Spleen (tissue), 7 donors: ENCODE measurements around the gene TRIM50.

Experiments
- POLR2A ChIP-seq, 3 donors: fragments of 450-650 bp; IDR thresholded peaks; one replicate each; pipeline ENCODE4 v1.5.1; 2017; ENCODE audit warnings: antibody characterized with exemption in 3 of 3, mild to moderate bottlenecking in 1 of 3
- POLR2AphosphoS5 ChIP-seq, 3 donors: sonication (generic); formaldehyde crosslinking; IDR thresholded peaks; one replicate each; pipeline ENCODE4 v1.5.1; 2017; ENCODE audit warnings: antibody characterized with exemption in 3 of 3
- TF ChIP-seq, protein P1 (sequence below), 11 experiments: fragments of 200-600 bp in 7 of 11; fragments of 450-650 bp in 4 of 11; sonication (generic) in 4 of 11; IDR thresholded peaks in 8 of 11; conservative IDR thresholded peaks in 3 of 11; 1 replicate in 7 of 11; 2 replicates in 4 of 11; pipeline versions ENCODE4 v1.4.0 to v1.8.0; 2016 to 2021; ENCODE audit warnings: antibody characterized with exemption in 11 of 11, inconsistent platforms in 4 of 11, mild to moderate bottlenecking in 1 of 11
- donor health status: DM: no; HTN: no; CAD: no; lungs with moderate emphysema.
- donor health status: DM: no; HTN: no; CAD: no.
- donor health status: DM: no; HTN: no; CAD: no.

DNA sequence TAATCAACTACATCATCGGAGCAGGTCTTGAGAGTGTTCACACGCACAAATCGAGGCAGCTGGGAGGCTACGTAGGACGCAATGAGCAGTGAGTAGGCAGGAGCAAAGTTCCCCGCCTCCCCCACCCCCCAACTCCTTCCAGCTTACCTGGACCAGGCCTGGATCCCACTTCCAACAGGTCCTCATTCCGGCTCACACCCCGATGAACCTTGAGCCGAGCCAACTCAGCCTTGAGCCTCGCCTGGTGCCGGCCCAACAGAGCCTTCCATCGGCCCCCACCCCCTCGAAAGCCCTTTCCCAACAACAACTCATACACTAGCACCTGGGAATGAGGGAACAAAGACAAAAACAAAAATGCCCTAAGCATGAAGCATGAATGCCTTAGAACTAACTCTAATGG, 20.4 kb downstream of the TRIM50 start:
- TF ChIP-seq POLR2A (IDR thresholded peaks at IDR 0.05), result no peak
- TF ChIP-seq, protein P1, sequence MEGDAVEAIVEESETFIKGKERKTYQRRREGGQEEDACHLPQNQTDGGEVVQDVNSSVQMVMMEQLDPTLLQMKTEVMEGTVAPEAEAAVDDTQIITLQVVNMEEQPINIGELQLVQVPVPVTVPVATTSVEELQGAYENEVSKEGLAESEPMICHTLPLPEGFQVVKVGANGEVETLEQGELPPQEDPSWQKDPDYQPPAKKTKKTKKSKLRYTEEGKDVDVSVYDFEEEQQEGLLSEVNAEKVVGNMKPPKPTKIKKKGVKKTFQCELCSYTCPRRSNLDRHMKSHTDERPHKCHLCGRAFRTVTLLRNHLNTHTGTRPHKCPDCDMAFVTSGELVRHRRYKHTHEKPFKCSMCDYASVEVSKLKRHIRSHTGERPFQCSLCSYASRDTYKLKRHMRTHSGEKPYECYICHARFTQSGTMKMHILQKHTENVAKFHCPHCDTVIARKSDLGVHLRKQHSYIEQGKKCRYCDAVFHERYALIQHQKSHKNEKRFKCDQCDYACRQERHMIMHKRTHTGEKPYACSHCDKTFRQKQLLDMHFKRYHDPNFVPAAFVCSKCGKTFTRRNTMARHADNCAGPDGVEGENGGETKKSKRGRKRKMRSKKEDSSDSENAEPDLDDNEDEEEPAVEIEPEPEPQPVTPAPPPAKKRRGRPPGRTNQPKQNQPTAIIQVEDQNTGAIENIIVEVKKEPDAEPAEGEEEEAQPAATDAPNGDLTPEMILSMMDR (IDR thresholded peaks at IDR 0.05 in 8 of 11, conservative IDR thresholded peaks at IDR 0.05 in 3 of 11), result no peak
- TF ChIP-seq POLR2AphosphoS5 (IDR thresholded peaks at IDR 0.05), result no peak
